Skin epidermis (tissue), 12 donors: ENCODE data around the gene TMEM119.
"Not testable (repeated sequence)": the region's sequence is repeated elsewhere in the genome, so short reads cannot be mapped to it uniquely, and the experiment has no call there.

ENCODE experiments used
- H3K27ac ChIP-seq, 21 experiments: fragments of 200-600 bp; sonication (generic) in 11 of 21; one replicate each; pipeline ENCODE4 v1.5.0; 2020; ENCODE audit warnings: mild to moderate bottlenecking in 3 of 21, inconsistent platforms in 2 of 21, moderate library complexity in 2 of 21
- H3K4me3 ChIP-seq, 7 experiments: fragments of 200-600 bp; sonication (generic) in 2 of 7; one replicate each; pipeline ENCODE4 v1.5.0; 2020; ENCODE audit warnings: inconsistent platforms in 2 of 7, mild to moderate bottlenecking in 2 of 7, moderate library complexity in 1 of 7

The TMEM119 gene

GRCh38 chr12:108591267-108591980 is 6.5 kb downstream of the TMEM119 start:
- no peak overlapping the region for H3K27ac ChIP-seq

GRCh38 chr12:108590463-108590862 is 7.4 kb downstream of the TMEM119 start:
- not testable (repeated sequence) for H3K27ac ChIP-seq, H3K4me3 ChIP-seq

More at GRCh38 chr12:108591267-108591980, 6.5 kb downstream of the TMEM119 start:
- H3K4me3 ChIP-seq, result no peak overlapping the region

GRCh38 chr12:108589840-108590229 is 8.0 kb downstream of the TMEM119 start:
- no peak overlapping the region for H3K4me3 ChIP-seq
- H3K27ac ChIP-seq, result peak overlapping the region in 2 of 21 experiments; percentile 13 to 39

GRCh38 chr12:108589028-108589839 is 8.7 kb downstream of the TMEM119 start:
- Histone ChIP-seq H3K4me3 (no peak overlapping the region), H3K27ac (peak overlapping the region in 5 of 21 experiments; percentile 5 to 39 (median 13))

GRCh38 chr12:108587826-108588225 is 10.1 kb downstream of the TMEM119 start:
- Histone ChIP-seq H3K4me3 (no peak overlapping the region), H3K27ac (no peak overlapping the region)

- Histone ChIP-seq H3K4me3 (no peak overlapping the region), H3K27ac (no peak overlapping the region)
Measured at GRCh38 chr12:108586306-108586705, 11.6 kb downstream of the TMEM119 start.

GRCh38 chr12:108585864-108586263 is 12.0 kb downstream of the TMEM119 start:
- no peak overlapping the region for H3K27ac ChIP-seq
- H3K4me3 ChIP-seq, result no peak overlapping the region

- H3K27ac ChIP-seq, result peak overlapping the region in 6 of 21 experiments; percentile 13 to 65 (median 51)
- no peak overlapping the region for H3K4me3 ChIP-seq
Measured at GRCh38 chr12:108584456-108585065, 13.3 kb downstream of the TMEM119 start.

- Histone ChIP-seq H3K27ac (peak overlapping the region in 12 of 21 experiments; percentile 8 to 73 (median 40)), H3K4me3 (no peak overlapping the region)
Measured at GRCh38 chr12:108583991-108584390, 13.9 kb downstream of the TMEM119 start.

- H3K27ac ChIP-seq, result peak overlapping the region in 8 of 21 experiments; percentile 8 to 73 (median 30)
- H3K4me3 ChIP-seq, result no peak overlapping the region
Measured at GRCh38 chr12:108582978-108583770, 14.7 kb downstream of the TMEM119 start.

GRCh38 chr12:108582509-108582908 is 15.4 kb downstream of the TMEM119 start:
- Histone ChIP-seq H3K27ac (peak overlapping the region in 1 of 21 experiments; percentile 73), H3K4me3 (no peak overlapping the region)

GRCh38 chr12:108581311-108582227 is 16.3 kb downstream of the TMEM119 start:
- H3K4me3 ChIP-seq, result no peak overlapping the region
- peak overlapping the region in 2 of 21 experiments; percentile 15 to 34 for H3K27ac ChIP-seq

- H3K27ac ChIP-seq, result peak overlapping the region in 1 of 21 experiments; percentile 34
- no peak overlapping the region for H3K4me3 ChIP-seq
Measured at GRCh38 chr12:108580531-108580930, 17.4 kb downstream of the TMEM119 start.

GRCh38 chr12:108578813-108579212 is 19.1 kb downstream of the TMEM119 start:
- Histone ChIP-seq H3K27ac (peak overlapping the region in 2 of 21 experiments; percentile 57 to 63), H3K4me3 (no peak overlapping the region)

- Histone ChIP-seq H3K27ac (peak overlapping the region in 1 of 21 experiments; percentile 63), H3K4me3 (no peak overlapping the region)
Measured at GRCh38 chr12:108578264-108578663, 19.6 kb downstream of the TMEM119 start.

- Histone ChIP-seq H3K4me3 (no peak overlapping the region), H3K27ac (peak overlapping the region in 1 of 21 experiments; percentile 14)
Measured at GRCh38 chr12:108577458-108577857, 20.4 kb downstream of the TMEM119 start.

- Histone ChIP-seq H3K27ac (peak overlapping the region in 1 of 21 experiments; percentile 14), H3K4me3 (no peak overlapping the region)
Measured at GRCh38 chr12:108576660-108577234, 21.1 kb downstream of the TMEM119 start.
